H1 (cell line): ENCODE results near the gene PLBD1. TPM values are rescaled to one million over a fixed set of nuclear protein-coding genes. Genes with fewer than 3 reads are reported as not detected.

ENCODE experiments used
- BACH1 ChIP-seq: IDR thresholded peaks from 2 replicates; pipeline ENCODE4 v1.6.1; 2012; ENCODE audit warnings: low read length, improper control_type of control experiment
- HDAC6 ChIP-seq: IDR thresholded peaks from one replicate; pipeline ENCODE4 v1.7.1; 2012; ENCODE audit warnings: low read depth, mild to moderate bottlenecking, inconsistent platforms, low read length, moderate library complexity
- JUN ChIP-seq: IDR thresholded peaks from 2 replicates; pipeline ENCODE4 v1.6.1; 2011; ENCODE audit warnings: low read depth, mild to moderate bottlenecking, improper control_type of control experiment, low read length
- KDM1A ChIP-seq: fragments of 200-600, 300-600 bp; sonication (generic); IDR thresholded peaks from 2 replicates; pipeline ENCODE4 v1.7.1; 2016; ENCODE audit warnings: mild to moderate bottlenecking, low read length, borderline replicate concordance
- KDM5A ChIP-seq: fragments of 200-600 bp; IDR thresholded peaks from 2 replicates; pipeline ENCODE4 v1.7.1; 2012; ENCODE audit warnings: mild to moderate bottlenecking, low read length, inconsistent platforms, mixed read lengths
- POU5F1 ChIP-seq: IDR thresholded peaks from 2 replicates; pipeline ENCODE4 v1.6.1; 2011; ENCODE audit warnings: low read depth, mild to moderate bottlenecking, low read length, moderate library complexity
- RAD21 ChIP-seq, 2 experiments: IDR thresholded peaks in 1 of 2; conservative IDR thresholded peaks in 1 of 2; 2 replicates each; pipeline ENCODE4 v1.6.1; 2011; ENCODE audit warnings: low read depth in 2 of 2, low read length in 2 of 2, improper control_type of control experiment in 1 of 2, inconsistent platforms in 1 of 2, mild to moderate bottlenecking in 1 of 2, moderate library complexity in 1 of 2
- SP2 ChIP-seq: IDR thresholded peaks from 2 replicates; pipeline ENCODE4 v1.6.1; 2012; ENCODE audit warnings: mild to moderate bottlenecking, low read length, inconsistent platforms
- TBP ChIP-seq: IDR thresholded peaks from 2 replicates; pipeline ENCODE4 v1.6.1; 2011; ENCODE audit warnings: low read depth, low read length, improper control_type of control experiment
- polyA plus RNA-seq, 7 experiments: library from polyadenylated mRNA; depleted of rRNA in 3 of 7; stranded (reverse) in 5 of 7; unstranded in 2 of 7; fragments of >200 nt in 5 of 7; fragments of 200-250 nt in 2 of 7; gene quantifications; 1 replicate in 5 of 7; 2 replicates in 1 of 7; 4 replicates in 1 of 7; pipeline versions ENCODE4 v1.2.1 to v1.2.3, GENCODE V29; 2011 to 2013; ENCODE audit warnings: missing spikeins in 2 of 7, mixed read lengths in 2 of 7
- total RNA-seq: library from RNA; stranded (reverse); fragmentation: NEBNext Ultra II Directional; extraction: Animal tissue kit (Norgen Biotek cat#: 25700); gene quantifications from 2 replicates; pipeline ENCODE4 v1.2.1, GENCODE V29; 2021

The PLBD1 gene
- total and polyA plus RNA-seq, 2 of the 8 experiments (the other 6 are each of a cell fraction or from before 2014, with no cell fraction given), result 6.3 to 12.3 TPM

DNA sequence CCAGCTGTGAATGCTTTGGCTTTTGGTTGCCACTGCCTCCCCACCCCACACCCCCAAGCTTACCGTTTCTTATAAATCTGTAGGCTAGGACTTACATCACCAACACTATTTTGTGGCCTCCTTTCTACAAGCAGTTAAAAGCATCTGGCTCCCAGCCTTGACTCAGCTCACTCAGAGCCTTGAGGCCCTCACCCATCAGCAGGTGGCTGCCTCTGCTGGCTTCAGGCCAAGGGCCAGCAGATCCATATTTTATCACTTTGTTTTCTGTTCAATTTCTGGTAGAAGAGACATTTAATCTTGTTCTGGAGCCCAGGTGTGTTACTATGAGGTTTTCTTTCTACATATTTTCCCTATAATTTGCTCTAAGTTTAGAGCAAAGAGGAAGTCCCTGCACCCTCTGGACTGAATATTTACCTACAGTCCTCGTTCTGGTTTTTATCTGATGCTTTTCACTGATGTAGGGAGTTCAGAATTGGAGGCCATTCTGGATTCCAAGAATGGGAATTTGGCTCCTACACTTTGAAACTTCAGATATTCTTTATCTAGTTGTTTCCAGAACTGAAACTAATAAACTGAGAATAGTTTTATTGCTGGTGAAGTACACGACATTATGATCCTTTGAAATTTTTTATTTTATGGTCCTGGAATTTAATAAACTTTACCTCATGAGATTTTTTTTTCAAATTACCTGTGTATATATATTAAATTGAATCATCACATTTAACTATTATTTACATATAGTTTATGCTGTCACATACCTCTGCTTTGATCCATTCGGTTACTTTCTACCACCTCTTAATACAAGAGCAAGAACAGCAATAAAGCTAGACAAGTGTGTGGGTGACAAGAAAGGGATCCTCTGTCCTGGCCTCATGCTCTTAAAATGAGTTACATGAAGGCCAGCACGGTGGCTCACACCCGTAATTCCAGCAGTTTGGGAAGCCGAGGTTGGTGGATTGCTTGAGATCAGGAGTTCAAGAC, 22.2 kb downstream of the PLBD1 start (continued):
- TF ChIP-seq POU5F1 (no peak), RAD21 (IDR thresholded peaks at IDR 0.05 in 1 of 2, conservative IDR thresholded peaks at IDR 0.05 in 1 of 2; ENCODE audit: low read depth in 2 of 2, low read length in 2 of 2) (no peak), SP2 (no peak), BACH1 (no peak), TBP (no peak), JUN (no peak), KDM5A (no peak), HDAC6 (no peak), KDM1A (no peak)
